ENCODE results near the gene KHSRP.

Gene KHSRP

GRCh38 chr19:6414793-6415590 lies 9.6 kb downstream of the KHSRP start:
- in situ Hi-C loops (cut with MboI; ENCODE audit: low sequenced_read_pairs, unreplicated experiment) = no loop called here
- no peak for TF ChIP-seq CTCF (IDR thresholded peaks at IDR 0.05; ENCODE audit: borderline replicate concordance, control extremely low read depth, extremely low read depth, insufficient read depth, missing control alignments)
- DNase-seq (ENCODE audit: low spot score) = no peak

DNA sequence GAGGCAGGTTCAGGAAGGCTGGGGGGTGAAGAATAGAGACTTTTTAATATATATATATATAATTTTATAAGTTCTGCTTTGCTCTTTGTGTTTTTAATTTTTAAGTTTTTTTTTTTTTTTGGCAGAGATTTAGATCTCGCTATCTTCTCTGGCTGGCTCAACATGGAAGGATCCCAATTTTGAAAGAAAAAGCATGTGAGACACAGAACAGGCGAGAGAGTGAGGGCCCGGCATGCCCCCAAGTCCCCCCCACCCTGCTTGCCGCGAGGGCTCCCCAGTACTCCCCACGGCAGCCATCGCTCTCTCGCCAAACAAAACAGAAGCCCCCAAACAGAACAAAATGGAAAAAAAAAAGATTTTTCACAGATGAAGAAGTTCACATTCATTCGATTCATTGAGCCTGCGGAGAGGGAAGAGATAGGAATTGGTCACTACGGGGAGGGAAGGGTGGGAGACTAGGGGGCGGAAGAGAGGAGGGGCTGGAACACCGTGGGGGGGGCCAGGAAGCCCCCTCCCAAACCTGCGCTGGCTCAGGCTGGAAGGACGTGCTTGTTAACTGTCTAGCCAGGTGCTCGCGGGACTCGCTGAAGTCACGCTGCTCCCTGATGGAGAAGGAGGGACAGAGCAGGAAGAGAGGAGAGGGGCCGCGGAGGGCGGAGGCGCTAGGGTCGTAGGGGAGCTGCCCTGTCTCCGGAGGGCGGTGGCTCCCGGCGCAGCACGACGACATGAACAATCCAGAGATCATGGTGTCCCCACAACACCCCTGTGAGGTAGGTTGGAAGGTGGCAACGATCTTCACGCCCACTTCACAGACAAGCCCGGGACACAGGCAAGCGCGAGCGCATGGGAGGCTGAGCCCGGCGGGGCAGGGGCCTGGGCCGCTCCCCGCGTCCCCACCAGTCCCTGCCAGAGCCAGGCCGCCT lies 10.6 kb downstream of the KHSRP start:
- no peak for TF ChIP-seq CTCF (IDR thresholded peaks at IDR 0.05; ENCODE audit: borderline replicate concordance, control extremely low read depth, extremely low read depth, insufficient read depth, missing control alignments)
- no peak for DNase-seq (ENCODE audit: low spot score)
- in situ Hi-C loops (cut with MboI; ENCODE audit: low sequenced_read_pairs, unreplicated experiment) = no loop called here

- TF ChIP-seq CTCF (IDR thresholded peaks at IDR 0.05; ENCODE audit: borderline replicate concordance, control extremely low read depth, extremely low read depth, insufficient read depth, missing control alignments) = no peak
- in situ Hi-C loops (cut with MboI; ENCODE audit: low sequenced_read_pairs, unreplicated experiment) = no loop called here
Measured at GRCh38 chr19:6413291-6413690, 11.3 kb downstream of the KHSRP start.

DNA sequence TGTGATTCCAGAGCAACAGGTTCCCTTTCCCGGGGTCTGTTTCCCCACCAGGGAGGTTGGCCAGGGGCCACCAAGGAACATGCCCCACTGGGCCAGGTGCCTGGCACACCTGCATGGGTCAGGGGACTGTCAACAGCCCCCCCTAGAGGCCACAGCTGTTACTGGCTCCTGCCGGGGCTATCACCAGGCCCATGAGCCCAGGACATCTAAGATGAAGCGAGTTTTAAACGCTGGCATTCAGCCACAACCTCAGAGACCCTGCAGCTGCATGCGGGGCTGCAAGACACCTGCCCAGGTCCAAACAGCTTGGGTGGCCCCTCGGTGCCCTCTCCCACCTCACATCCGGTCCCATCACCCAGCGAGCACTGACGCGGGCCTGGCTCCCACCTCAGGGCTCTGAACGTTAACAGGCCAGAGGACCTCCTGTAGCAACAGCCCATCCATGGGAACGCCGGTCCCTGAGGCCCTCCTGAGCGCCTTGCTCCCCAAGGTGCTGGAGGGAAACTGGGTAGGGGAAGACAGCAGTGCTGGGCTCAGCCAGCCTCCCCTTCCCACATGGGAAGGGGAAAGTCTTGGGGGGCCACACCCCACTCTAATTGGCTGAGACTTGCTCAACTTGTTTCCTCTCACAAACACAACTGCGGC lies 12.0 kb downstream of the KHSRP start:
- peak; percentile 50 for TF ChIP-seq CTCF (IDR thresholded peaks at IDR 0.05; ENCODE audit: borderline replicate concordance, control extremely low read depth, extremely low read depth, insufficient read depth, missing control alignments)
- in situ Hi-C loops (cut with MboI; ENCODE audit: low sequenced_read_pairs, unreplicated experiment) = no loop called here
- peak; percentile 75 for DNase-seq (ENCODE audit: low spot score)

More at GRCh38 chr19:6413291-6413690, 11.3 kb downstream of the KHSRP start:
- DNase-seq (ENCODE audit: low spot score) = no peak

DNA sequence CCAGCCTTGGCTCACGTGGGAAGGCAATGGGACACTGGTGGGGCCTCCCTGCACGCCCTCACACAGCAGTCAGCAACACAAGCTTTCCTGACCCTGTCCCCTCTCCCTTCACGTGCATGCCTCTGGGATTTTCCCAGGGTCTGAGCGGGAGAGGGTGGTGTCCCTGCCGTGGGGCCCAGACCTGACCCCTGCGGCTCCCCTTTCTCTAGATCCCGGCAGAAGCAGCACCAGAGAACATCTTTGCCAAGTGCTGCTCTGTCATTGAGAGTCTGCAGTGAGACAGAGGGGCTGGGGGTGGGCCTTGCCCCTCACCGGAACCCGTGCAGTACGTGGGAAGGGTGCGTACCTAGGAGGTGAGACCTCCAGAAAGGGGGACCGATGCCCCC lies 12.6 kb downstream of the KHSRP start:
- TF ChIP-seq CTCF (IDR thresholded peaks at IDR 0.05; ENCODE audit: borderline replicate concordance, control extremely low read depth, extremely low read depth, insufficient read depth, missing control alignments) = no peak
- in situ Hi-C loops (cut with MboI; ENCODE audit: low sequenced_read_pairs, unreplicated experiment) = no loop called here
- DNase-seq (ENCODE audit: low spot score) = no peak

- TF ChIP-seq CTCF (IDR thresholded peaks at IDR 0.05; ENCODE audit: borderline replicate concordance, control extremely low read depth, extremely low read depth, insufficient read depth, missing control alignments) = no peak
- in situ Hi-C loops (cut with MboI; ENCODE audit: low sequenced_read_pairs, unreplicated experiment) = no loop called here
- no peak for DNase-seq (ENCODE audit: low spot score)
Measured at GRCh38 chr19:6409346-6409745, 15.3 kb downstream of the KHSRP start.
